HG03575 (cell line): ENCODE measurements around the gene RPS6KA4.

Experiments used
- ATAC-seq: cut with Tn5 transposase; IDR thresholded peaks from one replicate; pipeline ENCODE4 v1.9.1; 2021; ENCODE audit not compliant: unreplicated experiment, insufficient number of reproducible peaks, low FRiP score; ENCODE audit errors: extremely low read depth

RPS6KA4 gene

GRCh38 chr11:64343767-64344559 is 15.0 kb upstream of the RPS6KA4 start:
- ATAC-seq = no peak

GRCh38 chr11:64344787-64345186 is 14.2 kb upstream of the RPS6KA4 start:
- ATAC-seq = no peak

- ATAC-seq = no peak
Measured at GRCh38 chr11:64347193-64347867, 11.6 kb upstream of the RPS6KA4 start.

- ATAC-seq = no peak
Measured at GRCh38 chr11:64348383-64349024, 10.5 kb upstream of the RPS6KA4 start.

- ATAC-seq = no peak
Measured at GRCh38 chr11:64349025-64349387, 10.0 kb upstream of the RPS6KA4 start.

GRCh38 chr11:64349404-64349803 is 9.6 kb upstream of the RPS6KA4 start:
- ATAC-seq = no peak

GRCh38 chr11:64351136-64351631 is 7.8 kb upstream of the RPS6KA4 start:
- ATAC-seq = no peak

- ATAC-seq = no peak
Measured at GRCh38 chr11:64352099-64352994, 6.6 kb upstream of the RPS6KA4 start.

- no peak for ATAC-seq
Measured at GRCh38 chr11:64352995-64353714, 5.8 kb upstream of the RPS6KA4 start.

GRCh38 chr11:64353715-64354506 is 5.1 kb upstream of the RPS6KA4 start:
- no peak for ATAC-seq

- ATAC-seq = no peak
Measured at GRCh38 chr11:64355078-64355940, 3.7 kb upstream of the RPS6KA4 start.

GRCh38 chr11:64356498-64357411 is 2.2 kb upstream of the RPS6KA4 start:
- ATAC-seq = no peak

GRCh38 chr11:64357446-64357845 is 1.5 kb upstream of the RPS6KA4 start:
- no peak for ATAC-seq

GRCh38 chr11:64357904-64358535 is 942 bp upstream of the RPS6KA4 start:
- ATAC-seq = no peak

- no peak for ATAC-seq
Measured at GRCh38 chr11:64358536-64358906, 441 bp upstream of the RPS6KA4 start.
